Amniotic epithelial cell (primary cell): ENCODE results near the gene GAMT.

Experiments used
- DNase-seq: peaks from one replicate; pipeline ENCODE4 v3.0.0-alpha.2; 2010; ENCODE audit warnings: low read depth

Gene GAMT

GRCh38 chr19:1364070-1364704 lies 37.2 kb downstream of the GAMT start:
- no peak for DNase-seq

- DNase-seq, result no peak
Observed at GRCh38 chr19:1363599-1363998, 37.7 kb downstream of the GAMT start.

- no peak for DNase-seq
Observed at GRCh38 chr19:1362387-1363257, 38.7 kb downstream of the GAMT start.

GRCh38 chr19:1361601-1362386 lies 39.5 kb downstream of the GAMT start:
- peak; percentile 54 for DNase-seq

GRCh38 chr19:1360818-1361461 lies 40.4 kb downstream of the GAMT start:
- peak; percentile 85 for DNase-seq

GRCh38 chr19:1360126-1360817 lies 41.1 kb downstream of the GAMT start:
- DNase-seq, result no peak

GRCh38 chr19:1357531-1358109 lies 43.7 kb downstream of the GAMT start:
- DNase-seq, result no peak

- peak; percentile 77 for DNase-seq
Observed at GRCh38 chr19:1356508-1356865, 44.9 kb downstream of the GAMT start.

GRCh38 chr19:1355568-1356507 lies 45.5 kb downstream of the GAMT start:
- DNase-seq, result peak; percentile 40

- DNase-seq, result no peak
Observed at GRCh38 chr19:1354970-1355567, 46.3 kb downstream of the GAMT start.

- no peak for DNase-seq
Observed at GRCh38 chr19:1353144-1353543, 48.2 kb downstream of the GAMT start.

- no peak for DNase-seq
Observed at GRCh38 chr19:1351381-1351851, 49.9 kb downstream of the GAMT start.

GRCh38 chr19:1350867-1351266 lies 50.5 kb downstream of the GAMT start:
- DNase-seq, result no peak

GRCh38 chr19:1349211-1349610 lies 52.1 kb downstream of the GAMT start:
- DNase-seq, result no peak
